D721Med (cell line): ENCODE measurements around the gene AOAH.
"Not testable (repeated sequence)": the region's sequence is repeated elsewhere in the genome, so short reads cannot be mapped to it uniquely, and the experiment has no call there.

ENCODE experiments used
- DNase-seq: peaks from one replicate; pipeline ENCODE4 v3.0.0; 2011; ENCODE audit warnings: low spot score; ENCODE audit not compliant: insufficient read length
- FAIRE-seq: peaks from 2 replicates; lab custom pipeline; 2011; peaks lifted over from hg19 to GRCh38; lab: Jason Lieb, UNC
- TF ChIP-seq, protein P1 (sequence below): IDR thresholded peaks from 2 replicates; pipeline ENCODE4 v1.5.1; 2012; ENCODE audit warnings: mild to moderate bottlenecking, control low read depth; ENCODE audit not compliant: insufficient read depth; ENCODE audit errors: missing control alignments

AOAH gene

DNA sequence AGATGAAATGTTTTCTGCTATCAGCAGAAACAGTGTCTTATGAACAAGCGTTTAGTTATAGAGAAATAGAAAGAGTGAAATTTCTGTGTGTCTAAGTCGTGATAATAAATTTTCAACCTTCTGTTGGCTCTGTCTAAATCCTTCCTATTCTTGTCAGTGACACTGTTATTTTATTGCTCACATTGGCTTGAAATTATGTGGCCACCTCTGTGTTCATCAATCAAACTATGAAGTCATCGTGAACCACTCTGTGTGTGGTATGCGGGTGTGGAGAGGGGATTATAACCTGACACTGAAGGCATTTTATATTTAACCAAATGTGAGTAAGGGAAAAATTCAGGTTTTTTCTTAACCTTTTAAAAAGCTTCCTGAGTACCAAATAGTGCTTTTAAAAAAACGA is 12.3 kb downstream of the AOAH start:
- FAIRE-seq, result no peak
- TF ChIP-seq, protein P1, sequence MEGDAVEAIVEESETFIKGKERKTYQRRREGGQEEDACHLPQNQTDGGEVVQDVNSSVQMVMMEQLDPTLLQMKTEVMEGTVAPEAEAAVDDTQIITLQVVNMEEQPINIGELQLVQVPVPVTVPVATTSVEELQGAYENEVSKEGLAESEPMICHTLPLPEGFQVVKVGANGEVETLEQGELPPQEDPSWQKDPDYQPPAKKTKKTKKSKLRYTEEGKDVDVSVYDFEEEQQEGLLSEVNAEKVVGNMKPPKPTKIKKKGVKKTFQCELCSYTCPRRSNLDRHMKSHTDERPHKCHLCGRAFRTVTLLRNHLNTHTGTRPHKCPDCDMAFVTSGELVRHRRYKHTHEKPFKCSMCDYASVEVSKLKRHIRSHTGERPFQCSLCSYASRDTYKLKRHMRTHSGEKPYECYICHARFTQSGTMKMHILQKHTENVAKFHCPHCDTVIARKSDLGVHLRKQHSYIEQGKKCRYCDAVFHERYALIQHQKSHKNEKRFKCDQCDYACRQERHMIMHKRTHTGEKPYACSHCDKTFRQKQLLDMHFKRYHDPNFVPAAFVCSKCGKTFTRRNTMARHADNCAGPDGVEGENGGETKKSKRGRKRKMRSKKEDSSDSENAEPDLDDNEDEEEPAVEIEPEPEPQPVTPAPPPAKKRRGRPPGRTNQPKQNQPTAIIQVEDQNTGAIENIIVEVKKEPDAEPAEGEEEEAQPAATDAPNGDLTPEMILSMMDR, result no peak
- DNase-seq, result no peak

DNA sequence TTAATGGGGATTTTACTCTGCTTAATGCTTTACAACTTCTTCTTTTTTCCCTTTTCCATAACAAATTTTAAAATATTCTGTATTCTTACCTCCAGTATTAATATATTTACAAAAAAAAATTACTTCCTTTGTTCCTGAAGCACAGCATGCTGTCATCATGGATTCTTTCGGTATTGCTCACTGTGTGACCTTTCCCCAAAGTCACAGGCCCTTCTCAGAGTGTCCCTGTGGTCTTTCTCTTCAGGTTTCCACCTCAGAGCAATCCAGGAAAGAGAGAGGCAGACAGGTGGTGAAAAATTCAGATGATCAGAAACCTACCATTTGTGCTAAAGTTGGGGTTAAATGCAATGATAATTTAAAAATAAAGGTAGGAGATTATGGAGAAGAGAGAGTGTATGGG is 13.0 kb downstream of the AOAH start:
- DNase-seq, result no peak
- FAIRE-seq, result no peak
- TF ChIP-seq, protein P1, result no peak

DNA sequence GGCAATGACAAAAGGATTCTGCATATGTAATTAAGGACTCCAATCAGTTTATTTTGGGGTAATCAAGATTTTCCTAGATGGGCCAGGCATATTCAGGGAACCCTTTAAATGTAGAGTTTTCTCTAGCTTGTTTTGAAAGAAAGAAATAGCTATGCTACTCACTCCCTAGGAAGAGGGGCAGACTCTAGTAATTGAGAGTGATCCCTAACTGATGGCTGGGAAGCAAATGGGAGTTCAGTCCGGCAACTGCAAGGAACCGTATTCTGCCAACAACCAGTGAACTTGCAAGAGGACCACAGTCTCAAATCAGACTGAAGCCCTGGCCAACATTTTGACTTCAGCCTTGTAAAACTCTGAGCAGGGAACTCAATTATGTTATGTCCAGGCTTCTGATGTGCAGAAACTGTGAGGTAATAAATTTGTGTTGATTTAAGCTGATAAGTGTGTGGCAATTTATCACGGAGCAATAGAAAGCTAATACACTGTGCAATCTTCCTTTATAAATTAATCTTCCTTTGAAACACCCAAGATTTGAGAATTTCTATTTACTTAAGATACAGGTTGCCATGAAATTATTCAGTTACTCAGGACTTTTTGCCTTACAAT is 14.0 kb downstream of the AOAH start:
- FAIRE-seq, result no peak
- no peak for DNase-seq
- TF ChIP-seq, protein P1, result no peak

DNA sequence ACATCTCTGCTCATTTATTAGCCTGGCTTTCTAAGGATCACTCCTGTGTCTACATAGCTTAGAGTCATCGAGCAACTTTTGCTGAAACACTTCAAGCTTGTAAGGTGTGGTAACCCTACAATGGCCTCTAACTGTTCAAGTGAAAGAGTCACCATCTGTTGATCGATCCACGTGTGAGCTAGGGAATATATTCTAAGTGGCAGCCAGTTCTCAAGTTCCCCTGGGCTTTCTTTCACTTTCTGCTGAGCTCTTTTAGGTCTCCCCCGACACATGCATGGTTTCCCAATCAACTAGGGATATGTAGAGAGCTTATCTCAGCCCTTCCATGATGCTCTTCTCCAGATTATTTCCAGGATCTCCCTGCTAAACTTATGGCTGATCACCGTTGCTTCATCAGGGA is 15.5 kb downstream of the AOAH start:
- DNase-seq (no peak), FAIRE-seq (no peak)
- TF ChIP-seq, protein P1, result no peak

DNA sequence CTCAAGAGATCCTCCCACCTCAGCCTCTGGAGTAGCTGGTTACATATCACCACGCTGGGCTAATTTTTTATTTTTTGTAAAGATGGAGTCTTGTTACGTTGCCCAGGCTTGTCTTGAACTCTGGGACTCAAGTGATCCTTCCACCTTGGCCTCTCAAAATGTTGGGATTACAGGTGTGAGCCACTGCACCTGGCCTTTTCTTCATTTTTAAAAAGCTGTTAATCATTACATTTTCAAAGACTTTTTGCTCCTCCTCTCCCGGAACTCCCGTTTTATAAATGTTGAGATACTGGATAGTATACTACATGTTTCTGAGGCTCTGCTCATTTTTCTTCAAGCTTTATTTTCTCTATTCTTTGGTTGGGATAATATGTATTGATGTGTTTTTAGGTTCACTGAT is 16.4 kb downstream of the AOAH start:
- DNase-seq (no peak), FAIRE-seq (no peak)
- TF ChIP-seq, protein P1, result no peak

DNA sequence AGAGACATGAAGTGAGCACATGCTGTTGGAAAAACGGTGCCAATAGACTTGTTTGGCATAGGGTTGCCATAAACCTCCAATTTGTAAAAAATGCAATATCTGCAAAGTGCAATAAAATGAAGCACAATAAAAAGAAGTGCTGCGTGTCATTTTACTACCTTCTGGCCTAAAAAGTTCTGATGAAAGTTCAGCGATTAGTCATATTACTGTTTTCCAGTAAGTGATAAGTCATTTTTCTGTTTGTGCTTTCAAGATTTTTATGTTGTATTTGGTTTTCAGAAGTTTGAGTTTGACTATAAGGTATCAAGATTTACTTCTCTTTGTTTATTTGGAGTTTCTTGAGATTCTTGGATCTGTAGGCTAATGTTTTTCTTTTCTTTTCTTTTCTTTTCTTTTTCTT is 16.8 kb downstream of the AOAH start:
- DNase-seq (no peak), FAIRE-seq (no peak)
- TF ChIP-seq, protein P1, result no peak

DNA sequence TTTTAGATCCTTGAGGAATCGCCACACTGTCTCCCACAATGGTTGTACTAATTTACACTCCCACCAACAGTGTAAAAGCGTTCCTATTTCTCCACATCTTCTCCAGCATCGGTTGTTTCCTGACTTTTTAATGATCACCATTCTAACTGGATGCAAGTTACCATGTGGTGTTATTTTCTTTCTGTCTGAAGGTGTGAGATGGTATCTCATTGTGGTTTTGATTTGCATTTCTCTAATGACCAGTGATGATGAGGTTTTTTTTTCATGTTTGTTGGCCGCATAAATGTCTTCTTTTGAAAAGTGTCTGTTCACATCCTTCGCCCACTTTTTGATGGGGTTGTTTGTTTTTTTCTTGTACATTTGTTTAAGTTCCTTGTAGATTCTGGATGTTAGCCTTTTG is 20.4 kb downstream of the AOAH start:
- not testable (repeated sequence) for DNase-seq, FAIRE-seq

DNA sequence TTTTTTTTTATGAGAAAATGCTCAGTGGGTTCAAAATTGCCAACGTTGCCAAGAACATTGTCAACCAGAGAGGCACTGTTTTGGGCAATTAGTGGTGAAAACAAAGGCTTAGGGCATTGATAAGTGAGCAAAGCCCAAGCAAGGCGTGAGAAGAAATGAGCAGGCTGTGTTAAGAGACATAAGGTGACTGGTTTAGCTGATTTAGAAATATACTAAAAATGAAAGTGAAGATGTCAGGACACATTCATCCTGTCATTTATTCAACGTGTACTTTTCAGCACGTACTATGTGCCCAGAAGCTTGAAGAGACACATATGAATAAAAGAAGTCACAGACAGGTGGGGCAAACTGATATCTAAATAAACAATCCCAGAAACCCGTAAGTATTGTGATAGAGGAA is 31.8 kb downstream of the AOAH start:
- DNase-seq (no peak), FAIRE-seq (no peak)
- TF ChIP-seq, protein P1, result no peak
